HG02970 (cell line): ENCODE measurements around the gene DZIP1.
"Not testable (repeated sequence)": the region's sequence is repeated elsewhere in the genome, so short reads cannot be mapped to it uniquely, and the experiment has no call there.

Experiments
- ATAC-seq: cut with Tn5 transposase; IDR thresholded peaks from one replicate; pipeline ENCODE4 v1.9.1; 2021; ENCODE audit warnings: mild to moderate bottlenecking, moderate library complexity, moderate number of reproducible peaks; ENCODE audit not compliant: unreplicated experiment, low FRiP score

Gene DZIP1, protein sequence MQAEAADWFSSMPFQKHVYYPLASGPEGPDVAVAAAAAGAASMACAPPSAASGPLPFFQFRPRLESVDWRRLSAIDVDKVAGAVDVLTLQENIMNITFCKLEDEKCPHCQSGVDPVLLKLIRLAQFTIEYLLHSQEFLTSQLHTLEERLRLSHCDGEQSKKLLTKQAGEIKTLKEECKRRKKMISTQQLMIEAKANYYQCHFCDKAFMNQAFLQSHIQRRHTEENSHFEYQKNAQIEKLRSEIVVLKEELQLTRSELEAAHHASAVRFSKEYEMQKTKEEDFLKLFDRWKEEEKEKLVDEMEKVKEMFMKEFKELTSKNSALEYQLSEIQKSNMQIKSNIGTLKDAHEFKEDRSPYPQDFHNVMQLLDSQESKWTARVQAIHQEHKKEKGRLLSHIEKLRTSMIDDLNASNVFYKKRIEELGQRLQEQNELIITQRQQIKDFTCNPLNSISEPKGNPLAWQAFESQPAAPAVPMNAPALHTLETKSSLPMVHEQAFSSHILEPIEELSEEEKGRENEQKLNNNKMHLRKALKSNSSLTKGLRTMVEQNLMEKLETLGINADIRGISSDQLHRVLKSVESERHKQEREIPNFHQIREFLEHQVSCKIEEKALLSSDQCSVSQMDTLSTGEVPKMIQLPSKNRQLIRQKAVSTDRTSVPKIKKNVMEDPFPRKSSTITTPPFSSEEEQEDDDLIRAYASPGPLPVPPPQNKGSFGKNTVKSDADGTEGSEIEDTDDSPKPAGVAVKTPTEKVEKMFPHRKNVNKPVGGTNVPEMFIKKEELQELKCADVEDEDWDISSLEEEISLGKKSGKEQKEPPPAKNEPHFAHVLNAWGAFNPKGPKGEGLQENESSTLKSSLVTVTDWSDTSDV

DNA sequence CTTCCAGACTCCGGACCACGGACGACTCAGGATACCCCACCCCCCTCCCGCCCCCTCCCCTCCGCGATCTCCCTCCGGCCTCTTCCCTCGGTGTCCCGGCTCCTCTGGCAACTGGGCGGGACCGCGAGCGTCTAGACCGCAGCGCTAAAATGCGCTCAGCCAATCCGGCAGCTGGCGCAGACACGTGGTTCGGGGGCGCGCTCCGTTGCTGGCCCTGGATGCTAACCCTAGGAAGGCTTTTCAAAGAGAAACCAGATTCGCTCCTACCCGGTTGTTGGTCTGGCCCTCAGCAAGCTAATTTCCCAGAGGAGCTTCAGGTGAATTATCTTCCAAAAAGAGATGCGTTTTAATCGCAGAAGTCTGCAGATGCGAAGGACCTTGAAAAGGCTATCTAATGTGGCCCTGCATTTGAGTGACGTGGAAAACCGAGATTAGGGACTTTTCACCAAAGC, at the start of gene DZIP1:
Gene DZIP1 (minus strand): TSS at position 106 of the 452 bp plus-strand sequence. CDS start 2,677 bp downstream, outside the sequence.
- ATAC-seq = no peak

DNA sequence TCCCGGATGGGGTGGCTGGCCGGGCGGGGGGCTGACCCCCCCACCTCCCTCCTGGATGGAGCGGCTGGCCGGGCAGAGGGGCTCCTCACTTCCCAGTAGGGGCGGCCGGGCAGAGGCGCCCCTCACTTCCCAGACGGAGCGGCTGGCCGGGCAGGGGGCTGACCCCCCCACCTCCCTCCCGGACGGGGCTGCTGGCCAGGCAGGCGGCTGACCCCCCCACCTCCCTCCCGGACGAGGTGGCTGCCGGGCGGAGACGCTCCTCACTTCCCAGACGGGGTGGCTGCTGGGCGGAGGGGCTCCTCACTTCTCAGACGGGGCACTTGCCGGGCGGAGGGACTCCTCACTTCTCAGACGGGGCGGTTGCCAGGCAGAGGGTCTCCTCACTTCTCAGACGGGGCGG, 46.5 kb upstream of the DZIP1 start:
- ATAC-seq = not testable (repeated sequence)

DNA sequence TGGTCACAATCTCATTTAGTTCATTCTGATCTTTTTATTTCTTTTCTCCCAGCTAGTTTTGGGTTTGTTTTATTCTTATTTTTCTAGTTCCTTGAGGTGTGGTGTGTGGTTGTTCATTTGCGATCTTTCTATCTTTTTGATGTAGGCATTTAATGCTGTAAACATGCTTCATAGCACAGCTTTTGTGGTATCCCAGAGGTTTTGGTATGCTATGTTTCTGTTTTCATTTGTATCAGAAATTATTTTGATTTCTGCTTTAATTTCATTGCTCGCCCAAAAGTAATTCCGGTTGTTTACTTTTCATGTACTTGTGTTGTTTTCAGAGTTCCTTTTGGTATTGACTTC, 45.0 kb upstream of the DZIP1 start:
- ATAC-seq = no peak

DNA sequence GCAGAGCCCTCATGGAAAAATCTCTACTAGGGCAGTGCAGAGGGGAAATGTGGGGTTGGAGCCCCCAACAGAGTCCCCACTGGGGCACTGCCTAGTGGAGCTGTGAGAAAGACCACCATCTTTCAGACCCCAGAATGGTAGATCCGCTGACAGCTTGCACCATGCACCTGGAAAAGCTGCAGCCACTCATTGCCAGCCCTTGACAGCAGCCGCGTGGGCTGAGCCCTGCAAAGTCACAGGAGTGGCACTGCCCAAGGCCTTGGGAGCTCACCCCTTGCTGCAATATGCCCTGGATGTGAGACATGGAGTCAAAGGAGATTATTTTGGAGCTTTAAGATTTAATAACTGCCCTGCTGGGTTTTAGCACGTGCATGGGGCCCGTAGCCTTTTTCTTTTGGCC, 40.5 kb upstream of the DZIP1 start:
- not testable (repeated sequence) for ATAC-seq

DNA sequence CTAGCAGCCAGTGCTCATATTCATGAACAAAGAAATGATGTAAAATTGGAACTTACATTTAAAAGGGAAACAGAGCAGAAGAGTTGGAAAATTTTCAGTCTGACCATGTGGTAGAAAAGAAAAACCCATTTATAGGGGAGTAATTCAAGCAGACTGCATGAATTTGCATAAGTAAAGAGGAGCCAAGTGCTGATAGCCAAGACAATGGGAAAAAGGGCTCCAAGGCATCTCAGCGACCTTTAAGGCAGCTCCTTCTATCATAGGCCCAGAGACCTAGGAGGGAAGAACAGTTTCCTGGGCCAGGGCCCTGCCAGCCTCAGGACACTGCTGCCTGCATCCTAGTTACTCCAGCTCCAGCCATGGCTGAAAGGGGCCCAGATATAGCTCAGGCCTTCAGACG, 39.9 kb upstream of the DZIP1 start:
- ATAC-seq = no peak

DNA sequence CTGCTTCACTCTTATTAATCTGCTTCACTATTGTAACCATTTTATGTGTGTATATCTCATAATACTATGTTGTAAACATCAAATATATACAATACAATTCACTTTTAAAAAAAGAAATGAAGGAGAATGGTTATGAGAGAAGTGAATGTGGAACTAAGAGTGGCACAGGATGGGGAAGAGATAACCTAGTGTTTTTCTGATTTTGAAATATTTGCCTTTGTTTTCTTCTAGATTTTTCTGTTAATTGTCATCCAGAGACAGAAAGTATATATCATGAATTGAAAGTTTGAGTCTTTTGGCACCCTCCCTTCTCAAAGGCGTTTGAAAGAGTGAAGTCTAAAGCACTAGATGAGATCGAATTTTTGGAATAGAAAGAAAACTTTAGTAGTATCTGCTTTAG, 35.2 kb upstream of the DZIP1 start:
- no peak for ATAC-seq

DNA sequence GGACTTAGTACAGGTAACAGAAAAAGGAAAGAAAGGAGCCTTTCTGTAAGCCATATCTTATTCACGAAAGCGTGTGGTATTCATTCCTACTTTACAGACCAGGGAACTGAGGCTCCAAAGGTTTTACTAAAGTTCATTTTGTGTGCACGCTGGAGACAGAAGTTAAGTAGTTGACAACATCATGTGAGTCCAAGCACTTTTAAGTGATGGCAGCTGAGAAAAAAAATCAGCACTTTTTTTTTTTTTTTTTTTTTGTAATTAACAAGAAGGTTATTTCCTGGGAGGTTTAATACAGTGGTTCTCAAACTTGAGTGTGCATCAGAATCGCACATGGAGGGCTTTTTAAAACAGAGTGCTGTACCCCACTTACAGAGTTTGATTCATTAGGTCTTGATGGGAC, 34.5 kb upstream of the DZIP1 start:
- ATAC-seq = no peak

DNA sequence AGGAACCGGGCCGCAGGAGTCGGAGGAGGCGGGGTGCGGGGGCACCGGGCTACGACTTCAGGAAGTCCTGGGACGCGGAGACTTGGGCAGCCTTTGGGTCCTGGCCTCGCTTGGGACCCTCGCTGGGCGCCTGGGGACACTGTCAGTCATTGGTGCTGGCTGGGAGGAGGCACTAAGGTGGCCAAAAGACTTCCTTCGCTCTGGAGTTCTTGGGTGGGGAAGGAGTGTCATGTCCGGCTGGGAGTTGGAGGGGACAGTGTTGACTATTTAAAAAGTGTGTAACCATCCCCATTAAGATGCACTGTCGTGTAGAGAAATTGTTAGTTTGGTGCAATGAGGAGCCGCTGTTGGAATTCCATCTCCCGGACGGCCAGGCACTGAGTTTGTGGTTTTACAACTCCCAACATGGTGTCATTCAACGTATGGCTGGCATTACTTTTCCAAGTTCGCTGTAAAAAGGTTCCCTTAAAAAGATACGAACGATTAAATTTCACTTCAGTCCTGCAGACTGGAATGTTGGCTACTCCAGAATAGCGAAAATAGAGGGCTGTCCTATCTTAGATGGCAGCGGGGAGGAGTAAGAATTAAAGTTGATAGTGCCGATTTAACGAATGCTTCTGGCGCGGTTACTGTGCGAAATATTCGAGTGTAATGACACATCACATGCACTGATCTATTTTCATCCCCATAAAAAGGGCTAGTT, 33.2 kb upstream of the DZIP1 start:
- ATAC-seq = no peak

DNA sequence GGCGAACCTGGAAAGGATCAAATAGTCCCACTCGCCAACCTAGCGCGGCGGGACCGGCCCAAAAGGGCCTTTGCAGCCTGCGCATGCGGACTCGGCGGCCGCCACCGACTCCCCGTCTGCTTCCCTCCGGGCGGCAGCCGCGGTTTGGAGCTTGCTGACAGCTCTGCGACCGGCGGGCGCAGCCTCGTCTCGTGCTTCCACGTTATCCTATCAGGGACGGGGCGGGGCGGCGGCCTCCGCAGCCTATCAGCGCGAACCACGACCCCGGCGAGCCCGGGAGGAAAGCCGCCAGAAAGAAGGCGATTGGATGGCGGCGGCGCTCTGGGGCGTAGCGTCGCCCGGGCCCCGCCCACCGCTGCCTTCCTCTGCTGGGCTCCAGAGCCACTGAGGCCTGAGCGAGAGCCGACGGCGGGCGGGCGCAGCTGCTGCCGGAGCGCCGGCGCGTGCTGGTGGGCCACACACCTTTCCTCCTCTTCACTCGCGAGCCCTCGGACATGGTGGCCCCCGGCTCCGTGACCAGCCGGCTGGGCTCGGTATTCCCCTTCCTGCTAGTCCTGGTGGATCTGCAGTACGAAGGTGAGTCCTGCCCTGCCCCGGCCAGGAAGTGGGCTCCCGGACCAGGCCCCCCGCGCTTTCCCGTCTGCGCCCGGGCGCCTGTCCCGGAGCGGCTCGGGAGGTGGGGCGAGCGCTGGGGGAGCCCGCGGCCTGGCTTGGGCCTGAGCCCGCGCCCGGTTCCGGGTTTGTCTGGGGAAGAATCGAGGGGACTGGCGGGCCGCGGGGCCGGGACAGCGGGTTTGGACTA, 32.5 kb upstream of the DZIP1 start, which contains the start of gene DNAJC3:
Gene DNAJC3 (plus strand): TSS at position 378 of the 802 bp plus-strand sequence. CDS start 117 bp downstream, at position 495.
- ATAC-seq = peak; percentile 98

DNA sequence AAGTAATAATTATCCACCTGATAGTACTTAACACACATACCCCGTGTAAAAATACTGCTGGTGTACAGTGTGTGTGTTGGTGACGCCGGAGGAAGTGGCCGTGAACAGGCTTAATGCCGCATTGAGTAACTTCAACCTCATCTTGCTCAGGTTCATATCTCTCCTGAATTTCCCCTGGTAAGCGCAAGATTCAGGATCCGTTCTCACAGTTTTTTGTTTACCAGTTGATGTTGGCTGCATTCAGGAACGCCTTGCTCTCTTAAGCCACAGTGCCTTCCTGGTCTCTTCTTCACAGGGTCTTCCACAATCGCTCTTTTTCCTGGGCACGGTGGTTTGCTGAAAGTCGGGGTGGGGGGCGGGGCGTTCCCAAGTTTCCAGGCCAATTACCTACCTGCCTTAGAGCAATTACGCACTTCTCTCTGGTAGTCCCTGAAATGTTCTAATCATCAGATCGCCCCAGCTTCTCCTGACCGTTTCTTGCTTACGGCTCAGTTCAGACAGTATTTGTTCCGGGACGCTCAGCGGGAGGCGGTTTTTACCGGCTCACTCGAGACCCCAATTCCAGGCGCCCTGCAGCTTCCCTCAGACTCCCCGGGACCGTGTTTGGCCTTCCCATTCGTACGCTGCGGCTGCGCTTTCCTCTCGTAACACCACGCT, 31.7 kb upstream of the DZIP1 start:
- ATAC-seq = peak; percentile 4

DNA sequence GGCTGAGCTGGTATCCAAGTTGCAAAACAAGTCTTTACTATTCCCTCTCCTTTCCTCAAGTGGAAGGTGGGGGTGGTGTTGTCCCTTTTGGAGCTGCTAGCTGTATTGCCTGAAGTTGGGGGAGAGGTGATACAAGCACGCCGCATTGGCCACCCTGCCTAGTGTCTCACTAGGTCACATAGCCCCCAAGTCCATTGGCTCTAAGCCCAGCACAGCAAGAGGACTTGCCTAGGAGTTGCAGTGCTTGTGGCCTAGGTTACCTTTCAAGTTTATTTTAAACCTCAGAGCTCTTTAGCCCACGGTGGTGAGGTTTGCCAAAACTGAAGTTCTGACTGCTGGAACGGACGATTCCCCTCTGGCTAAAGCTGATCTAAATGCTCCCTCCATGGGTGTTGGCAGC, 27.1 kb upstream of the DZIP1 start:
- ATAC-seq = no peak

DNA sequence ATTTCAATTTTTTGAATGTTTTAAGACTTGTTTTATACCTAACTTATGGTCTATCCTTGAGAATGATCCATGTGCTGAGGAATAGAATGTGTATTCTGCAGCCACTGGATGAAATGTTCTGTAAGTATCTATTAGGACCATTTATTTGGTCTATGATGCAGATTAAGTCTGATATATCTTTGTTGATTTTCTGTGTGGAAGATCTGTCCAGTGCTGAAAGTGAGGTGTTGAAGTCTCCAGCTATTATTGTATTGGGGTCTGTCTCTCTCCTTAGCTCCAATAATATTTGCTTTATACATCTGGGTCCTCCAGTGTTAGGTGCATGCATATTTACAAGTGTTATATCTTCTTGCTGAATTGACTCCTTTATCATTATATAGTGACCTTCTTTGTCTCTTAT, 22.7 kb upstream of the DZIP1 start:
- not testable (repeated sequence) for ATAC-seq

DNA sequence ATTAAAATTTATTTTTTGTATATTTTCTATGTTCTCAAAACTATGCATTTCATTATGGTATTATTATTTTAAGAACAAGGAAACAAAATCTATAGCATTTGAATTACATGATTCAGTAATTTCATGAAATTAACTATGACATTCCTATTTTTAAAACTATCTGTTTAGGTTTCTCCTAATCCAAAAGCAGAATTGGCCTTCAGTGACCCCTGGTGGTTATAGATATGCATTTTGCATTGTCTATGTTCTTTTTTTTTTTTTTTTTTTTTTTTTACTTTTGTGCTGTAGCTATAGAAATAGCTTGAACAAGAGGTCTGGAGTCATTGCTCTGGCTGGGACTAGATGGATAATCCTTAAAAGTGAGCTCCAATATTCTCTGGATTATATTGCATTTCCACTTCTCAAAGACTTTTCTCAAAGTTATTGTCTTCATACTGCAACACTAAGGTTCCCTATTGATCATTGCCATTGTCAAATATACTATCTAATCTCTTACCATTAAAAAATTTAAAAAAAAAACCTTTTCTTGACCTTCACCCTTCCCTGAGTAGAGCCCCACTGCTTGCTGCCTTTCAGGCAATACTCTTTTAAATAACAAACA, 16.6 kb upstream of the DZIP1 start:
- ATAC-seq = no peak

DNA sequence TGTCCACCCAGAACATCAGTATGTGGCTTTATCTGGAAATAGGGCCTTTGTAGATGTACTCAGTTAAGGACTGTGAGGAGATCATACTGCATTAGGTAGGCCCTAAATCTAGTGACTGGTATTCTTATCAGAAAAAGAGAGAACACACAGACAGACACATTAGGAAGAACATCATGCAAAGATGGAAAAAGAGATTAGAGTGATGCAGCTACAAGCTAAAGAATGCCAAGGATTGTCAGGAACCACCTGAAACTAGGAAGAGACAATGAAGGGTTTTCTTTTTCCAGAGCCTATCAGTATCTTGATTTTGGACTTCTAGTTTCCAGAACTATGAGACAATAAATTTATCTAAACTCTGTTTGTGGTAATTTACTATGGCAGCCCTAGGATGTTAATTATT, 15.0 kb upstream of the DZIP1 start:
- ATAC-seq = no peak

DNA sequence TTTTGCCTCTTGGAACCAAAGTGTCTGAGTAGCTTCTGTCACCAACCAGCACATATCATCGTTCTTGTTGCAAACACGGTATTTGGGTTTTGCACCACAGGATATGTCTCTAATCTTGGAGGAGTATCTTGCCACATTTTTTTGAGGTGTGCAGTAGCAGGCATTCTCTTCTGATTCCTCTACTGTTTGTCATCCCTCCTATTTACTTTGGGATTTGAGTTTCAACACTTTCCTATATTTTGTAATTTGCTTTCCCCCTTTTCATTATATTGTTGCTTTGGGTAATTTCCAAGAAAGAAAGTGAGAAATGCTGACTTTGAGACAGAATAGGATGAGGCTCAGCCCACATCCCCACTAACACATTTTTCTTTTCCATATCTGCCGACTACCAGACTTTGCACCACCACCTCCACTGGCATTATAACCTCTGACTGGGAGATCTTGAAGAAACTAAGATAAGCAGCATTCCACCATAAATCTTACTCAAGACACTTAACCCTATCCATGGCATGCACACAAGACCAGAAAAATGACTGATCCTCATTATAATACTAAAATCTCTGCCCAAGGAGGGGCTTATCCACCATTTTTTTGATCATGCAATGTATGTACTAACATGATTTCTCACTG, 12.0 kb upstream of the DZIP1 start:
- ATAC-seq = no peak

DNA sequence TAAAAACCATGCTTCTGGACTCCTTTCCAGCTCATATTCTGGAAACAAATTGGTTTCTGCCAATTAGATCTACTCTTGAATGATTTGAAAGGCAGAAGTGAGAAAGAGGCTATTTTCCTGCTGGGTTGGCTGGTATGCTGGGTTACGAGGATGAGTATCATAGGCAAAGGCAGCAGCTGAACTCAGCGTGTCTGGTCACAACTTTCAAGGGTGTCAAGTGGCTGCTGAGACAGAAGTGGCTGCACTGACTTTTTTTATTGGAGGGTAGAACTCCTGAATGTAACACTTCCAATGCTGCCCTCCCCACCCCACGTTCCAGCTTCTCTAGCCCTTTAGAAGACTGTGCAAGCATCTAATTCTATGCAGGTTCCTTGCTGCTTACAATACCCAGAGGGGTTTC, 8.3 kb upstream of the DZIP1 start:
- no peak for ATAC-seq

DNA sequence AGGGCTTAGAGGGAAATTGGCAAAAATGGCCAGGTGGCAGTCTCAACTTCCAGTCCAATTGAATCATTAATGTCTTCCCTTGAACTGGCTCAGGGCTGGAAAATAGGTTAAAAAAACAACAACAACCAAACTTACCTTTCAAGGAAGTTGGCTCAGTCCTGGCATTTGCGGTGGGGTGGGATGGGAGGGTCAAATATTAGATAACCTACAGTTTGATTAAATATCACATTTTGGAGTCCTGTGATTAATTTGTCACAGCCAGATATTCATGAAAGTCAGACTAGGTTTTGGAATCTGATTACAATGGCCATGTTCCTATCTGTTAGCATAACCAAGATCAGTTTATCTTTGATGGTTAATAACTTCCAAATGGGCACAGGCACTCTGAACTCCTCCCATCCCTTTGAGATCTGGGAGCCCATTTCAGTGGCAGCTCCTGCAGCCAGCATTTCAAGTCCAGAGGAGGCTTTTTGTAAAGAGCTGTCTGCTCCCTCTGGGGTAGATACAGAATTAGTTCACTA, 7.8 kb upstream of the DZIP1 start:
- no peak for ATAC-seq

DNA sequence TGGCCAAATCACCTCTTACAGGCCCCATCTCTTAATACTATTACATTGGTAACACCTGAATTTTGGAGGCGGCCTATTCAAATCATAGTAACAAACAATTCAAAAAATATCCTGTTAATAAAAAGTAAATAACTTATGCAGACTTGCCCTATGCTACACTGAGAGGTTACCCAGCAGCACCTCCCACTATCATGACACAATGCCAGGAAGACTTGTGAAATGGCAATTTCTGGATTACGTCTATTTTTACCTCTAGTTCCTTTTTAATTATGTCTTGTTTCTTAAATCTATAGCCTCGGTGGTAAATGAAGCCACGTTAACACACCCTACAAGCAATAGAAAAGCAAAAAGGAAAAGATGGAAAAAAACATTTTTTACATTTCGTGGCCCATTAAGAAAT, 6.2 kb upstream of the DZIP1 start:
- no peak for ATAC-seq
